Activated CD8-positive, alpha-beta T cell treated with anti-CD3 and anti-CD28 coated beads for 36 hours (primary cell): ENCODE data around the gene LPP. TPM values are rescaled to one million over a fixed set of nuclear protein-coding genes. Genes with fewer than 3 reads are reported as not detected.

ENCODE experiments used
- ATAC-seq: fragments of 200-7000 bp; cut with Tn5 transposase; one replicate; pipeline ENCODE4 v1.10.0; 2021; ENCODE audit warnings: mild to moderate bottlenecking, moderate library complexity
- CTCF ChIA-PET: fragments of 350-600 bp; sonication (Branson Sonifier 250); formaldehyde crosslinking; loops from one replicate; lab custom pipeline; 2021; ENCODE audit warnings: antibody characterized with exemption; lab: Charles Lee
- POLR2A ChIA-PET: fragments of 350-600 bp; sonication (Branson Sonifier 250); formaldehyde crosslinking; loops from one replicate; lab custom pipeline; 2021; ENCODE audit warnings: antibody characterized with exemption; lab: Charles Lee
- DNase-seq: peaks from one replicate; pipeline ENCODE4 v3.0.0-alpha.2; 2020
- H3K27ac Mint-ChIP-seq: one replicate; pipeline ENCODE4 v1.8.0; 2021; ENCODE audit warnings: mild to moderate bottlenecking, mixed read lengths
- H3K27me3 Mint-ChIP-seq: one replicate; pipeline ENCODE4 v1.8.0; 2021; ENCODE audit warnings: mixed read lengths
- H3K36me3 Mint-ChIP-seq: one replicate; pipeline ENCODE4 v1.8.0; 2021; ENCODE audit warnings: low read depth, mixed read lengths
- H3K4me1 Mint-ChIP-seq: one replicate; pipeline ENCODE4 v1.8.0; 2021; ENCODE audit warnings: low read depth, mixed read lengths
- H3K4me3 Mint-ChIP-seq: one replicate; pipeline ENCODE4 v1.8.0; 2021; ENCODE audit warnings: mild to moderate bottlenecking, moderate library complexity, mixed read lengths
- H3K9me3 Mint-ChIP-seq: one replicate; pipeline ENCODE4 v1.8.0; 2021; ENCODE audit warnings: mixed read lengths
- intact Hi-C: fragments of 100-400 bp; cut with micrococcal nuclease; formaldehyde crosslinking; loops from one replicate; pipeline ENCODE4 v1.10.0; 2022
- total RNA-seq, 2 experiments: library from RNA; stranded (reverse); gene quantifications; one replicate each; pipeline ENCODE4 v1.2.3, GENCODE V29; 2021
- TF ChIP-seq, protein P1 (sequence below): fragments of 200-600 bp; IDR thresholded peaks from one replicate; pipeline ENCODE4 v1.8.0; 2022; ENCODE audit warnings: antibody characterized with exemption, mild to moderate bottlenecking

LPP gene
- total RNA-seq, 2 experiments from 2014 or later, result 16.4 to 22.6 TPM

GRCh38 chr3:188899881-188900280 lies 745.9 kb downstream of the LPP start:
- no peaks in the 10 kb centered on the region for H3K27me3 Mint-ChIP-seq
- ATAC-seq, result no peak
- CTCF ChIA-PET, result no interaction called here
- peaks cover 5% of the 10 kb centered on the region for H3K4me1 Mint-ChIP-seq
- POLR2A ChIA-PET, result interaction anchor here (1.1 kb wide), 1 partner anchor 9 kb away, joined by 4 read pairs; no protein-coding TSS in a partner anchor
- H3K9me3 Mint-ChIP-seq, result no peaks in the 10 kb centered on the region
- H3K27ac Mint-ChIP-seq, result no peak overlapping the region
- TF ChIP-seq, protein P1, sequence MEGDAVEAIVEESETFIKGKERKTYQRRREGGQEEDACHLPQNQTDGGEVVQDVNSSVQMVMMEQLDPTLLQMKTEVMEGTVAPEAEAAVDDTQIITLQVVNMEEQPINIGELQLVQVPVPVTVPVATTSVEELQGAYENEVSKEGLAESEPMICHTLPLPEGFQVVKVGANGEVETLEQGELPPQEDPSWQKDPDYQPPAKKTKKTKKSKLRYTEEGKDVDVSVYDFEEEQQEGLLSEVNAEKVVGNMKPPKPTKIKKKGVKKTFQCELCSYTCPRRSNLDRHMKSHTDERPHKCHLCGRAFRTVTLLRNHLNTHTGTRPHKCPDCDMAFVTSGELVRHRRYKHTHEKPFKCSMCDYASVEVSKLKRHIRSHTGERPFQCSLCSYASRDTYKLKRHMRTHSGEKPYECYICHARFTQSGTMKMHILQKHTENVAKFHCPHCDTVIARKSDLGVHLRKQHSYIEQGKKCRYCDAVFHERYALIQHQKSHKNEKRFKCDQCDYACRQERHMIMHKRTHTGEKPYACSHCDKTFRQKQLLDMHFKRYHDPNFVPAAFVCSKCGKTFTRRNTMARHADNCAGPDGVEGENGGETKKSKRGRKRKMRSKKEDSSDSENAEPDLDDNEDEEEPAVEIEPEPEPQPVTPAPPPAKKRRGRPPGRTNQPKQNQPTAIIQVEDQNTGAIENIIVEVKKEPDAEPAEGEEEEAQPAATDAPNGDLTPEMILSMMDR, result no peak
- H3K36me3 Mint-ChIP-seq, result no peaks in the 10 kb centered on the region
- intact Hi-C loops, result no loop called here
- H3K4me3 Mint-ChIP-seq, result no peak overlapping the region
- DNase-seq, result no peak

DNA sequence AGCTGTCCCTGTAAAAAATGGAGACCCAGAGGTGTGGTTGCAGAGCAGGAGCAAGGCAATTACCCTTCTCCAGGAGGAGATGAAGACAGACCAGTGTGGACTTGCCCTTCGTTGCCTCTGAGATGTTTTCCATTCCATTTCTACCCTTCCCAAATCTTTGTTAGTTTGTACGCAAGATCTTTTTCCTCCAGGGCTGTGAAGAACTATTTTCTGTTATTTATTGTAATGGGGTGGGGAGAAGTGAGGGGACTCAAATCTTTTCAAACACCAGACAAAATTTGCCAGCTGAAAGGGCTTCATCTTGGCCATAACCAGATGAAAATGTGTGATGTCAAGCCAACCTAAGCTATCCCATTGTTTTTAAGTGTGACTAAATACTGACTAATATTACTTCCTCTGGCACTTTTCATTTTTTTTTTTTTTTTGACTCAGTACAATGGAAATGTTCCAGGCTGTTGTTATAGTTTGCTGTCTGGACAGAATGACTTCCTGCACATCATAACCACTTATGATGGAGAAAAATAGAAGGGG lies 746.5 kb downstream of the LPP start:
- POLR2A ChIA-PET, result interaction anchor here (0.8 kb wide), 1 partner anchor 38 kb away, joined by 3 read pairs; no protein-coding TSS in a partner anchor
- CTCF ChIA-PET, result interaction anchor here (1.7 kb wide), 1 partner anchor 17 kb away, joined by 5 read pairs; no protein-coding TSS in a partner anchor
- Mint-ChIP-seq H3K27ac (no peak overlapping the region), H3K9me3 (no peaks in the 10 kb centered on the region), H3K4me3 (no peak overlapping the region), H3K27me3 (no peaks in the 10 kb centered on the region), H3K36me3 (no peaks in the 10 kb centered on the region), H3K4me1 (peaks cover 5% of the 10 kb centered on the region)
- TF ChIP-seq, protein P1, result no peak
- intact Hi-C loops, result no loop called here
- ATAC-seq (no peak), DNase-seq (no peak)

DNA sequence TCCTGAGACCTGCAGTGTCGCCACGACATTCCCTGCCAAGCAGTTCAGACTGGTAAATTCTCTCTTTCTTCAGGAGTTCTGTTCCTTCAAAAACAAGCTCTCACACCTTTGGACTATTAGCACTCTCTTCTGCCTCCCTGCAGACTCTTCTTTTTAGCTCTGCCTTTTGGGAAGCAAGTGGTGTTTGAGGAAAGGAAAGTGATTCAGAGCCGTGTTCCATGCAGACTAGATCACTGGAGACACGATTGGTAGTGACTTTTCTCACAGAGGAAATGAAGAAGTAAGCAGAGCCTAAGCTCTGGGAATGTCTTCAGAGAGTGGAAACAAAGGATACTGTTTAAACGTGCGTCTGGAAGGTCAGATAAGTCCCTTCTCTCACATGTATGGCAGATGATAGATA lies 747.2 kb downstream of the LPP start:
- Mint-ChIP-seq H3K4me3 (no peak overlapping the region), H3K27ac (no peak overlapping the region), H3K36me3 (no peaks in the 10 kb centered on the region), H3K4me1 (peaks cover 5% of the 10 kb centered on the region), H3K27me3 (no peaks in the 10 kb centered on the region), H3K9me3 (no peaks in the 10 kb centered on the region)
- ChIA-PET POLR2A (interaction anchor here (0.8 kb wide), 1 partner anchor 38 kb away, joined by 3 read pairs; no protein-coding TSS in a partner anchor), CTCF (interaction anchor here (1.7 kb wide), 1 partner anchor 16 kb away, joined by 5 read pairs; no protein-coding TSS in a partner anchor)
- intact Hi-C loops, result no loop called here
- ATAC-seq (no peak), DNase-seq (no peak)
- TF ChIP-seq, protein P1, result no peak

DNA sequence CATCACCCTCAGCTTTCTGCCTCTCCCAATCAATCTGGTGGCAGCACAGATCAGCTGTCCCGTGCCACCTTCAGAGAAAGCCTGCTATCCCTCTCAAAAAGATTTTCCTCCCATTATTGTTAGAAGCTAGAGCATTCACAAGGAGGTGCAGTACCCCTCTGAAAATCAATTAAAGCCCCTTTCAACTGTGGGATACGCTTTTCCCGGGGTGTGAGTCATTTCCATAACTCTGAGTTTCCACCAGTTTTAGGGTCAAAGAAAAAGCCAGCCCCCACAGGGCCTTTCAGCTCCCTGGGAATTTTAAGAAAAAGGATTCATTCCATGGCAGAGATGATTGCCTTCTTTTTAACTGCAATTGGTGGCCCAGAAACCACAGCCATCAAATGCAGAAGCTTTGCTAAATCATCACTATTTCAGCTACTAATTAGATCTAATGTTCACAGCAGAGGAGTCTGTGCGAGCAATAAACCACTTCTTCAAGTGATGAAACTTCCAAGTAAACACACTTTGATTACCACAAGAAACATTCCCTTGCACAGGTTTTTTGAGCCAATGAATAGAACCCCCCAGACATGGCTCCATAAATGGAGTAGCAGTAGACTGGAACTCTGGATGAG lies 747.8 kb downstream of the LPP start:
- no peak for DNase-seq
- Mint-ChIP-seq H3K27ac (no peak overlapping the region), H3K27me3 (no peaks in the 10 kb centered on the region), H3K4me1 (peaks cover 5% of the 10 kb centered on the region), H3K36me3 (no peaks in the 10 kb centered on the region), H3K4me3 (no peak overlapping the region), H3K9me3 (no peaks in the 10 kb centered on the region)
- intact Hi-C loops, result no loop called here
- TF ChIP-seq, protein P1, result no peak
- ChIA-PET CTCF (interaction anchor here (0.7 to 1.7 kb wide), 2 partner anchors 16 to 52 kb away, joined by 3 to 5 read pairs; no protein-coding TSS in a partner anchor), POLR2A (interaction anchor here (0.8 kb wide), 1 partner anchor 39 kb away, joined by 3 read pairs; no protein-coding TSS in a partner anchor)
- ATAC-seq, result no peak

- intact Hi-C loops, result no loop called here
- Mint-ChIP-seq H3K4me3 (no peak overlapping the region), H3K36me3 (no peaks in the 10 kb centered on the region), H3K27me3 (no peaks in the 10 kb centered on the region), H3K4me1 (peaks cover 12% of the 10 kb centered on the region), H3K27ac (no peak overlapping the region), H3K9me3 (no peaks in the 10 kb centered on the region)
- ATAC-seq, result no peak
- ChIA-PET CTCF (no interaction called here), POLR2A (no interaction called here)
- no peak for DNase-seq
- TF ChIP-seq, protein P1, result no peak
Observed at GRCh38 chr3:188904670-188905069, 750.7 kb downstream of the LPP start.
